ENCODE results near the gene SYTL5.

- TF ChIP-seq CTCF (IDR thresholded peaks at IDR 0.05; ENCODE audit: borderline replicate concordance, extremely low read depth, low read length, poor library complexity, severe bottlenecking), result no peak
- no peak for TF ChIP-seq EZH2 (IDR thresholded peaks at IDR 0.05; ENCODE audit: borderline replicate concordance, low read depth, low read length, severe bottlenecking)
Measured at GRCh38 chrX:38102875-38103274, 96.5 kb downstream of the SYTL5 start.
